Thyroid gland (tissue), 4 donors: ENCODE data around the gene CLCA2.

Experiments
- POLR2A ChIP-seq, 2 donors: fragments of 450-650 bp; IDR thresholded peaks; one replicate each; pipeline ENCODE4 v1.6.1; 2017; ENCODE audit warnings: antibody characterized with exemption in 2 of 2, mild to moderate bottlenecking in 2 of 2, moderate library complexity in 1 of 2
- TF ChIP-seq, protein P1 (sequence below), 6 experiments: fragments of 200-600 bp in 3 of 6; fragments of 450-650 bp in 3 of 6; sonication (generic) in 3 of 6; IDR thresholded peaks; one replicate each; pipeline ENCODE4 v1.5.1; 2016 to 2019; ENCODE audit warnings: antibody characterized with exemption in 6 of 6, mild to moderate bottlenecking in 2 of 6, inconsistent platforms in 1 of 6, moderate library complexity in 1 of 6

DNA sequence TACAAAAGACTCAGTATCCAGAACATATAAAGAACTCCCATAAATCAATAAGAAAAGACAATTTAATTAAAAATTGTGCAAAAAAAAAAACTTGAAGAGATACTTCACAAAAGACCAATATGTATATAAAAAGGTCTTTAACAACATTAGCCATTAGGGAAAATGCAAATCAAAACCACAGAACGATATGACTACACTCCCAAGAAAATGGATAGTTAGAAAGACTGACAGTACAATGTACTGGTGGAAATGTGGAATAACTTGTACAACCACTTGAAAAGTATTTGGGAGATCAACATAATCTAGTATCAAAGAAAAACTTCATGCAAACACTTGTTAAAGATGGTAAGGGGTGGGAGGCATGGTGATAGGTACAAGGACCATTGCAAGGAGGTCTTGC is 40.8 kb downstream of the CLCA2 start:
- no peak for TF ChIP-seq POLR2A (IDR thresholded peaks at IDR 0.05)
- TF ChIP-seq, protein P1, sequence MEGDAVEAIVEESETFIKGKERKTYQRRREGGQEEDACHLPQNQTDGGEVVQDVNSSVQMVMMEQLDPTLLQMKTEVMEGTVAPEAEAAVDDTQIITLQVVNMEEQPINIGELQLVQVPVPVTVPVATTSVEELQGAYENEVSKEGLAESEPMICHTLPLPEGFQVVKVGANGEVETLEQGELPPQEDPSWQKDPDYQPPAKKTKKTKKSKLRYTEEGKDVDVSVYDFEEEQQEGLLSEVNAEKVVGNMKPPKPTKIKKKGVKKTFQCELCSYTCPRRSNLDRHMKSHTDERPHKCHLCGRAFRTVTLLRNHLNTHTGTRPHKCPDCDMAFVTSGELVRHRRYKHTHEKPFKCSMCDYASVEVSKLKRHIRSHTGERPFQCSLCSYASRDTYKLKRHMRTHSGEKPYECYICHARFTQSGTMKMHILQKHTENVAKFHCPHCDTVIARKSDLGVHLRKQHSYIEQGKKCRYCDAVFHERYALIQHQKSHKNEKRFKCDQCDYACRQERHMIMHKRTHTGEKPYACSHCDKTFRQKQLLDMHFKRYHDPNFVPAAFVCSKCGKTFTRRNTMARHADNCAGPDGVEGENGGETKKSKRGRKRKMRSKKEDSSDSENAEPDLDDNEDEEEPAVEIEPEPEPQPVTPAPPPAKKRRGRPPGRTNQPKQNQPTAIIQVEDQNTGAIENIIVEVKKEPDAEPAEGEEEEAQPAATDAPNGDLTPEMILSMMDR (IDR thresholded peaks at IDR 0.05): no peak
